GM10266 (cell line): ENCODE results near the gene ADARB2.

ENCODE experiments used
- DNase-seq: peaks from one replicate; pipeline ENCODE4 v3.0.0; 2012; ENCODE audit errors: extremely low spot score
- CTCF ChIP-seq: IDR thresholded peaks from 2 replicates; pipeline ENCODE4 v1.5.1; 2012; ENCODE audit warnings: mild to moderate bottlenecking, low read depth; ENCODE audit not compliant: control insufficient read depth, insufficient read depth; ENCODE audit errors: missing control alignments

Gene ADARB2

GRCh38 chr10:1213252-1214070, 523.9 kb downstream of the ADARB2 start:
- TF ChIP-seq CTCF: no peak
- no peak for DNase-seq

- TF ChIP-seq CTCF: no peak
- DNase-seq: no peak
Observed at GRCh38 chr10:1212571-1213141, 524.7 kb downstream of the ADARB2 start.

- DNase-seq: no peak
- no peak for TF ChIP-seq CTCF
Observed at GRCh38 chr10:1211844-1212570, 525.3 kb downstream of the ADARB2 start.

- no peak for TF ChIP-seq CTCF
Observed at GRCh38 chr10:1210667-1211066, 526.7 kb downstream of the ADARB2 start.

GRCh38 chr10:1209355-1209979, 527.9 kb downstream of the ADARB2 start:
- TF ChIP-seq CTCF: no peak
- no peak for DNase-seq

More at GRCh38 chr10:1210667-1211066, 526.7 kb downstream of the ADARB2 start:
- no peak for DNase-seq

- no peak for TF ChIP-seq CTCF
- no peak for DNase-seq
Observed at GRCh38 chr10:1208366-1209311, 528.7 kb downstream of the ADARB2 start.
